NCI-H1048 (cell line): Measurements from ENCODE around the gene MGAT1.
"Not testable (repeated sequence)": the region's sequence is repeated elsewhere in the genome, so short reads cannot be mapped to it uniquely, and the experiment has no call there.

ENCODE experiments used
- DNase-seq: peaks from one replicate; lab custom pipeline; 2025; lab: John Stamatoyannopoulos, UW

The MGAT1 gene

GRCh38 chr5:180785121-180785781, 17.4 kb downstream of the MGAT1 start:
- no peak for DNase-seq

- DNase-seq = no peak
Measured at GRCh38 chr5:180784497-180785097, 18.0 kb downstream of the MGAT1 start.

GRCh38 chr5:180783340-180784052, 19.1 kb downstream of the MGAT1 start:
- DNase-seq = no peak

- no peak for DNase-seq
Measured at GRCh38 chr5:180782748-180783147, 19.9 kb downstream of the MGAT1 start.

GRCh38 chr5:180781900-180782326, 20.7 kb downstream of the MGAT1 start:
- DNase-seq = not testable (repeated sequence)

GRCh38 chr5:180779985-180780610, 22.5 kb downstream of the MGAT1 start:
- DNase-seq = no peak

- DNase-seq = no peak
Measured at GRCh38 chr5:180777475-180777874, 25.1 kb downstream of the MGAT1 start.

- DNase-seq = no peak
Measured at GRCh38 chr5:180776376-180776775, 26.2 kb downstream of the MGAT1 start.

- DNase-seq = no peak
Measured at GRCh38 chr5:180775624-180776023, 27.0 kb downstream of the MGAT1 start.

- no peak for DNase-seq
Measured at GRCh38 chr5:180771839-180772238, 30.8 kb downstream of the MGAT1 start.

GRCh38 chr5:180769821-180770220, 32.8 kb downstream of the MGAT1 start:
- DNase-seq = no peak

GRCh38 chr5:180755601-180756000, 47.0 kb downstream of the MGAT1 start:
- no peak for DNase-seq

GRCh38 chr5:180744253-180744652, 58.4 kb downstream of the MGAT1 start:
- no peak for DNase-seq

- no peak for DNase-seq
Measured at GRCh38 chr5:180742727-180743126, 59.9 kb downstream of the MGAT1 start.

- DNase-seq = not testable (repeated sequence)
Measured at GRCh38 chr5:180740953-180741352, 61.7 kb downstream of the MGAT1 start.

- no peak for DNase-seq
Measured at GRCh38 chr5:180739958-180740357, 62.6 kb downstream of the MGAT1 start, which contains the start of gene OR2Y1. Gene OR2Y1, minus strand, starts transcription at chr5:180740058. Its CDS starts 0 bp downstream, at chr5:180740058.

GRCh38 chr5:180739271-180739670, 63.3 kb downstream of the MGAT1 start:
- no peak for DNase-seq

GRCh38 chr5:180736536-180736935, 66.1 kb downstream of the MGAT1 start:
- no peak for DNase-seq
